Activated CD4-positive, alpha-beta T cell treated with anti-CD3 and anti-CD28 coated beads for 24 hours (primary cell): ENCODE data around the gene SIAH1.
"Not testable (repeated sequence)": the region's sequence is repeated elsewhere in the genome, so short reads cannot be mapped to it uniquely, and the experiment has no call there.

ENCODE experiments used
- DNase-seq, 2 donors: peaks; one replicate each; pipeline ENCODE4 v3.0.0-alpha.2; 2020; ENCODE audit warnings: low read depth in 2 of 2

The SIAH1 gene

GRCh38 chr16:48385253-48386150 is at the start of gene SIAH1:
TSS of gene SIAH1 (minus strand) at chr16:48385413. CDS start at chr16:48362428, 22,985 bp downstream.
- DNase-seq = peak; percentile 77 to 83

GRCh38 chr16:48434653-48435317 is 49.6 kb upstream of the SIAH1 start:
- no peak for DNase-seq

GRCh38 chr16:48433850-48434530 is 48.8 kb upstream of the SIAH1 start:
- no peak for DNase-seq

GRCh38 chr16:48433116-48433849 is 48.1 kb upstream of the SIAH1 start:
- DNase-seq = no peak

GRCh38 chr16:48432136-48432535 is 46.9 kb upstream of the SIAH1 start:
- DNase-seq = no peak

GRCh38 chr16:48430890-48431289 is 45.7 kb upstream of the SIAH1 start:
- no peak for DNase-seq

- DNase-seq = no peak
Measured at GRCh38 chr16:48426244-48427141, 41.3 kb upstream of the SIAH1 start.

GRCh38 chr16:48422537-48422936 is 37.3 kb upstream of the SIAH1 start:
- DNase-seq = no peak

- no peak for DNase-seq
Measured at GRCh38 chr16:48421741-48422140, 36.5 kb upstream of the SIAH1 start.

- DNase-seq = no peak
Measured at GRCh38 chr16:48420437-48420836, 35.2 kb upstream of the SIAH1 start.

- DNase-seq = not testable (repeated sequence)
Measured at GRCh38 chr16:48416617-48417016, 31.4 kb upstream of the SIAH1 start.

GRCh38 chr16:48413272-48413671 is 28.1 kb upstream of the SIAH1 start:
- no peak for DNase-seq

- DNase-seq = no peak
Measured at GRCh38 chr16:48409839-48410632, 24.8 kb upstream of the SIAH1 start.

GRCh38 chr16:48408688-48409087 is 23.5 kb upstream of the SIAH1 start:
- no peak for DNase-seq

GRCh38 chr16:48405907-48406306 is 20.7 kb upstream of the SIAH1 start:
- DNase-seq = no peak

GRCh38 chr16:48405153-48405552 is 19.9 kb upstream of the SIAH1 start:
- DNase-seq = no peak

- DNase-seq = not testable (repeated sequence)
Measured at GRCh38 chr16:48402547-48402946, 17.3 kb upstream of the SIAH1 start.

GRCh38 chr16:48395375-48395774 is 10.2 kb upstream of the SIAH1 start:
- no peak for DNase-seq

GRCh38 chr16:48394355-48394703 is 9.1 kb upstream of the SIAH1 start:
- DNase-seq = no peak
